SW480 (cell line): ENCODE data around the gene FBLN5.

Experiments
- DNase-seq: peaks from one replicate; pipeline ENCODE4 v3.0.0-alpha.2; 2016; ENCODE audit warnings: low spot score

Gene FBLN5

GRCh38 chr14:91827746-91828145 is 119.7 kb downstream of the FBLN5 start:
- no peak for DNase-seq
